HG03039 (cell line): Measurements from ENCODE around the gene HORMAD2.

Experiments
- ATAC-seq: cut with Tn5 transposase; IDR thresholded peaks from one replicate; pipeline ENCODE4 v1.9.1; 2021; ENCODE audit warnings: mild to moderate bottlenecking, moderate library complexity; ENCODE audit not compliant: unreplicated experiment

The HORMAD2 gene

GRCh38 chr22:30222321-30222720 lies 142.1 kb downstream of the HORMAD2 start:
- ATAC-seq = no peak

GRCh38 chr22:30223303-30223702 lies 143.0 kb downstream of the HORMAD2 start:
- no peak for ATAC-seq

- ATAC-seq = no peak
Observed at GRCh38 chr22:30224161-30224857, 144.0 kb downstream of the HORMAD2 start.

- ATAC-seq = no peak
Observed at GRCh38 chr22:30225220-30225927, 145.1 kb downstream of the HORMAD2 start.

- ATAC-seq = no peak
Observed at GRCh38 chr22:30226192-30226832, 146.0 kb downstream of the HORMAD2 start.
